Measurements from ENCODE around the gene TOMM22. TPM values are rescaled to one million over a fixed set of nuclear protein-coding genes. Genes with fewer than 3 reads are reported as not detected.

TOMM22 gene
- total and polyA plus RNA-seq, 2 experiments from 2014 or later: 84.0 to 131 TPM

DNA sequence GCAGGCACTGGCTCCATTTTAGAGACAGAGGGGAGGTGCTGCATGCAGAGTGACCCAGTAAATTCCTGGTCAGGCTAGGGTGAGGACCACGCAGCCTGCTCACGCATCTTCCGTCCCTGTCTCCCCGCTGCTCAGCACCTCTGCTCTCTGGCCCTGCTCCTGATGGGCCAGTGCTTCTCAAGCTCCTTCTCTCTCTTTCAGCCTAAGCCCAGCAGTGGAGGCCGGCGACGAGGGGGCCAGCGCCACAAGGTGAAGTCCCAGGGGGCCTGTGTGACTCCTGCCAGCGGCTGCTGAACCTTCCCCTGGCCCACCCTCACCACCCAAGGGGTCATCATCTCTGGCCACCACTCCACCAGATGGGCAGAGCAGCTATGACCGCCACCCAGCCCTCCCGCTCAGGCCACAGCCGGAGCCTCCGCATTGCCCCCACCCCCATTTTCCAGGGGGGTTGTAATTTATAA lies 48.7 kb downstream of the TOMM22 start:
- Mint-ChIP-seq H3K9me3 (no peaks in the 10 kb centered on the region), H3K27ac (no peak overlapping the region), H3K27me3 (ENCODE audit: insufficient read depth, low read depth, poor library complexity) (peaks cover 19% of the 10 kb centered on the region), H3K4me1 (peaks cover 6% of the 10 kb centered on the region), H3K4me3 (no peak overlapping the region), H3K36me3 (ENCODE audit: low read depth) (peaks cover 73% of the 10 kb centered on the region)
- TF ChIP-seq ZNF114 (CRISPR knock-in tag; IDR thresholded peaks at IDR 0.05) (no peak), EZH2phosphoT487 (IDR thresholded peaks at IDR 0.05; ENCODE audit: unreplicated experiment) (no peak), EZH2 (IDR thresholded peaks at IDR 0.05; ENCODE audit: low read depth, unreplicated experiment) (no peak), ZNF462 (CRISPR knock-in tag; IDR thresholded peaks at IDR 0.05) (no peak), NANOG (IDR thresholded peaks at IDR 0.05; ENCODE audit: borderline replicate concordance) (no peak), REST (IDR thresholded peaks at IDR 0.05; ENCODE audit: unreplicated experiment) (no peak), CREB1 (CRISPR knock-in tag; IDR thresholded peaks at IDR 0.05; ENCODE audit: low read depth) (no peak), POLR2AphosphoS5 (IDR thresholded peaks at IDR 0.05; ENCODE audit: low read depth) (no peak), STAT1 (IDR thresholded peaks at IDR 0.05; ENCODE audit: unreplicated experiment) (no peak), ETS1 (IDR thresholded peaks at IDR 0.05) (no peak), JUNB (IDR thresholded peaks at IDR 0.05; ENCODE audit: unreplicated experiment) (no peak), ZNF331 (CRISPR knock-in tag; IDR thresholded peaks at IDR 0.05; ENCODE audit: low read depth) (no peak)
- TF ChIP-seq, protein P1, sequence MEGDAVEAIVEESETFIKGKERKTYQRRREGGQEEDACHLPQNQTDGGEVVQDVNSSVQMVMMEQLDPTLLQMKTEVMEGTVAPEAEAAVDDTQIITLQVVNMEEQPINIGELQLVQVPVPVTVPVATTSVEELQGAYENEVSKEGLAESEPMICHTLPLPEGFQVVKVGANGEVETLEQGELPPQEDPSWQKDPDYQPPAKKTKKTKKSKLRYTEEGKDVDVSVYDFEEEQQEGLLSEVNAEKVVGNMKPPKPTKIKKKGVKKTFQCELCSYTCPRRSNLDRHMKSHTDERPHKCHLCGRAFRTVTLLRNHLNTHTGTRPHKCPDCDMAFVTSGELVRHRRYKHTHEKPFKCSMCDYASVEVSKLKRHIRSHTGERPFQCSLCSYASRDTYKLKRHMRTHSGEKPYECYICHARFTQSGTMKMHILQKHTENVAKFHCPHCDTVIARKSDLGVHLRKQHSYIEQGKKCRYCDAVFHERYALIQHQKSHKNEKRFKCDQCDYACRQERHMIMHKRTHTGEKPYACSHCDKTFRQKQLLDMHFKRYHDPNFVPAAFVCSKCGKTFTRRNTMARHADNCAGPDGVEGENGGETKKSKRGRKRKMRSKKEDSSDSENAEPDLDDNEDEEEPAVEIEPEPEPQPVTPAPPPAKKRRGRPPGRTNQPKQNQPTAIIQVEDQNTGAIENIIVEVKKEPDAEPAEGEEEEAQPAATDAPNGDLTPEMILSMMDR (conservative IDR thresholded peaks at IDR 0.05; ENCODE audit: low read depth in 2 of 2): no peak
- Histone ChIP-seq H3K4me2 (no peak overlapping the region), H3F3A (replicated peaks; ENCODE audit: low read depth) (0 out of 2 replicates have a peak, but pooled peaks cover 4% of the 10 kb centered on the region), H2AFZ (no peak overlapping the region), H3K79me2 (replicated peaks; ENCODE audit: insufficient read depth) (no peaks in the 10 kb centered on the region), H3K9me2 (ENCODE audit: insufficient read depth) (no peaks in the 10 kb centered on the region), H3K27ac (ENCODE audit: low read depth) (no peak overlapping the region), H3K36me3 (ENCODE audit: insufficient read depth) (peaks cover 25% of the 10 kb centered on the region), H3K4me1 (ENCODE audit: insufficient read depth) (no peaks in the 10 kb centered on the region), H3K4me3 (no peak overlapping the region), H4K20me1 (replicated peaks; ENCODE audit: insufficient read depth) (peaks cover 12% of the 10 kb centered on the region), H3K27me3 (ENCODE audit: insufficient read depth) (no peaks in the 10 kb centered on the region)
- DNase-seq (ENCODE audit: low spot score) (no peak), ATAC-seq (no peak)

All from GM23338 (cell line).